ENCODE data around the gene PCCA.
A peak's percentile ranks its signal among the peaks of the same experiment; 100 is the strongest.

PCCA gene

DNA sequence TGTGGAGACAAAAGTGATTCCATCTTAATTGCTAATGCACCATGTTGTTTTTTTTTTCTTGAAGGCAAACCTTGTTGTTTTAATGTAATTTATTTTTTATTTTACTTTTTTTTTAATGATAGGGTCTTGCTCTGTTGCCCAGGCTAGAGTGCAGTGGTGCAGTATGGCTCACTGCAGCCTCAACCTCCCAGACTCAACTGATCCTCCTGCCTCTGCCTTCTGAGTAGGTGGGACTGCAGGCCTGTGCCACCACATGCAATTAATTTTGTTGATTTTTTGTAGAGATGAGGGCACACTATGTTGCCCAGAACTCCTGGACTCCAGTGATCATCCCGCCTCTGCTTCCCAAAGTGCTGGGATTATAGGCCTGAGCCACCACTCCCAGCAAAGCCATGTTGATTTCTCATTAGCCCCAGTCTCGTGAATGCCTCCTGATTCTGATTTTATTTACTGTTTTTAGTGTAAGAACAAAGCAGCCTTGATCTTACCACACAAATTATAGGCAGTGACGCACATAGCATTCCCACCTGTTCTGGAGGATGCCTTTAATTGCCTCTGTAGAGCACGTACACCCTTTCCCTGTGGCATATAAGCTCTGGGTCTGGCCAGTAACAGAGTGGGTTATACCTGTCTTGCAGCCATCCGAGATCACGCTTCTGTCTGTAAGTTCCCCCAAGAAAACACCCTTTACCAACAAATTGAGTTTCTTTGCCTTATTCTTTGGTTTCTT, 349.3 kb downstream of the PCCA start:
- no peak overlapping the region for H4K8ac ChIP-seq (ENCODE audit: low read length)
- no peak overlapping the region for H2AFZ ChIP-seq (ENCODE audit: low read depth, low read length)
- no peak overlapping the region for H3K14ac ChIP-seq (ENCODE audit: low read length in 2 of 2)
- H2BK120ac ChIP-seq (ENCODE audit: low read depth, low read length) = no peak overlapping the region
- H3K9me3 ChIP-seq (ENCODE audit: control insufficient read depth, low read length) = no peaks in the 10 kb centered on the region
- no peak overlapping the region for H3K23ac ChIP-seq (ENCODE audit: low read length in 2 of 2)
- H2BK12ac ChIP-seq (ENCODE audit: low read length in 2 of 2) = no peak overlapping the region
- no peak overlapping the region for H3K4me2 ChIP-seq (ENCODE audit: low read length, poor library complexity, severe bottlenecking)
- DNase-seq = no peak
- no peak overlapping the region for H3K4ac ChIP-seq (ENCODE audit: low read depth in 1 of 2, low read length in 2 of 2)
- H3K27ac ChIP-seq (ENCODE audit: low read length, poor library complexity, severe bottlenecking) = peak overlapping the region; percentile 83
- H3K4me3 ChIP-seq (ENCODE audit: insufficient read depth in 1 of 2, low read depth in 1 of 2, low read length in 2 of 2) = no peak overlapping the region
- H2BK15ac ChIP-seq (ENCODE audit: low read depth, poor library complexity, severe bottlenecking) = no peak overlapping the region
- WGBS = 98% methylated on average over 6 of the region's 6 CpGs
- H4K91ac ChIP-seq (ENCODE audit: low read length) = no peak overlapping the region
- H3K4me1 ChIP-seq (ENCODE audit: control insufficient read depth, insufficient read depth, low read depth, low read length) = peaks cover 15% of the 10 kb centered on the region
- H3K79me1 ChIP-seq (replicated peaks; ENCODE audit: low read length, poor library complexity, severe bottlenecking) = peaks cover 13% of the 10 kb centered on the region
- H3K9ac ChIP-seq (ENCODE audit: low read length) = no peak overlapping the region
- no peaks in the 10 kb centered on the region for H3K27me3 ChIP-seq (ENCODE audit: control insufficient read depth in 1 of 2, insufficient read depth in 1 of 2, low read length in 2 of 2)
- no peak overlapping the region for H3K18ac ChIP-seq (ENCODE audit: low read depth in 1 of 2, low read length in 2 of 2)
- peaks cover 4 to 21% of the 10 kb centered on the region in 2 experiments for H3K36me3 ChIP-seq (ENCODE audit: control insufficient read depth in 1 of 2, insufficient read depth in 2 of 2, low read depth in 1 of 2, low read length in 2 of 2)
- H2AK5ac ChIP-seq (ENCODE audit: low read length, severe bottlenecking) = peak overlapping the region; percentile 43
- no peak overlapping the region for H2BK5ac ChIP-seq (ENCODE audit: low read depth, low read length, poor library complexity, severe bottlenecking)

DNA sequence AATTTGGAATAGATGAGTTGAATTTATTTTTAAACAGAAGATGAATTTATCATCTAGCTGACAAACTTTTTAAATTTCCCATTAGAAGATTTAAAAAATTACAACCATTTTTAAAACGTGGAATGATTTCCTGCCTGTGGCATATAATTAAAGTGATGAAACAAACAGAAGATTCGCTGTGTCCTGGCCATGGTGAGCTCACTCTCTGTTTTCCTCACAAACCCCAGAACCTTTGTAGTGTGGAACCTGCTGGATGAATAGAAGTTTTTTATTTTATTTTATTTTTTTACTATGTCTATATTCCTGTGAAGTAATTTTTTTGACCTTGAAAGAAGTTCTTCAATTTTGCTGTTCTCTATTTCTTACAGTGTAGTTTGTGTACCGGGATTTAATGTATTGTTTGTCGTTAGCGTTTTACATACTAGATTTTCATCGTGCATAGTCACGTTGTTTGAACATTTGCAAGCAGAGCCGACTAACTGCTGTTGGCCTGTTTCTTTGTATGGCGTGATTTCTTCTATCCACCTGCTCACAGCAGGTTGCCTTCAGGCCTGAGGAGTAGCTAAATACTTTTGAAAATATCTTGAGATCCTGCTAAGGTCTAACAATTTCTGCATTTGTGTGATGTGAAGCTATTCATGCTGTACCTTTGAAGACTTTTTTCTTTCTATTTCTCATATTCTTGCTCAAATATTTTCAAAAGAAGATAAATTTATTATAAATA, 350.5 kb downstream of the PCCA start:
- no peaks in the 10 kb centered on the region for H3K9me3 ChIP-seq (ENCODE audit: control insufficient read depth, low read length)
- H3K14ac ChIP-seq (ENCODE audit: low read length in 2 of 2) = no peak overlapping the region
- peaks cover 13% of the 10 kb centered on the region for H3K79me1 ChIP-seq (replicated peaks; ENCODE audit: low read length, poor library complexity, severe bottlenecking)
- no peak overlapping the region for H2BK5ac ChIP-seq (ENCODE audit: low read depth, low read length, poor library complexity, severe bottlenecking)
- no peak overlapping the region for H3K23ac ChIP-seq (ENCODE audit: low read length in 2 of 2)
- no peak overlapping the region for H4K91ac ChIP-seq (ENCODE audit: low read length)
- peaks cover 13% of the 10 kb centered on the region for H3K4me1 ChIP-seq (ENCODE audit: control insufficient read depth, insufficient read depth, low read depth, low read length)
- no peak overlapping the region for H3K18ac ChIP-seq (ENCODE audit: low read depth in 1 of 2, low read length in 2 of 2)
- DNase-seq = no peak
- H4K8ac ChIP-seq (ENCODE audit: low read length) = no peak overlapping the region
- H3K36me3 ChIP-seq (ENCODE audit: control insufficient read depth in 1 of 2, insufficient read depth in 2 of 2, low read depth in 1 of 2, low read length in 2 of 2) = peaks cover 4 to 18% of the 10 kb centered on the region in 2 experiments
- H3K4me2 ChIP-seq (ENCODE audit: low read length, poor library complexity, severe bottlenecking) = no peak overlapping the region
- no peak overlapping the region for H3K4ac ChIP-seq (ENCODE audit: low read depth in 1 of 2, low read length in 2 of 2)
- H2AFZ ChIP-seq (ENCODE audit: low read depth, low read length) = no peak overlapping the region
- no peak overlapping the region for H2AK5ac ChIP-seq (ENCODE audit: low read length, severe bottlenecking)
- no peak overlapping the region for H2BK15ac ChIP-seq (ENCODE audit: low read depth, poor library complexity, severe bottlenecking)
- no peak overlapping the region for H2BK12ac ChIP-seq (ENCODE audit: low read length in 2 of 2)
- 62% methylated on average over 9 of the region's 9 CpGs for WGBS
- H3K27me3 ChIP-seq (ENCODE audit: control insufficient read depth in 1 of 2, insufficient read depth in 1 of 2, low read length in 2 of 2) = no peaks in the 10 kb centered on the region
- H3K4me3 ChIP-seq (ENCODE audit: insufficient read depth in 1 of 2, low read depth in 1 of 2, low read length in 2 of 2) = no peak overlapping the region
- no peak overlapping the region for H3K9ac ChIP-seq (ENCODE audit: low read length)
- H3K27ac ChIP-seq (ENCODE audit: low read length, poor library complexity, severe bottlenecking) = peak overlapping the region; percentile 93
- H2BK120ac ChIP-seq (ENCODE audit: low read depth, low read length) = no peak overlapping the region

DNA sequence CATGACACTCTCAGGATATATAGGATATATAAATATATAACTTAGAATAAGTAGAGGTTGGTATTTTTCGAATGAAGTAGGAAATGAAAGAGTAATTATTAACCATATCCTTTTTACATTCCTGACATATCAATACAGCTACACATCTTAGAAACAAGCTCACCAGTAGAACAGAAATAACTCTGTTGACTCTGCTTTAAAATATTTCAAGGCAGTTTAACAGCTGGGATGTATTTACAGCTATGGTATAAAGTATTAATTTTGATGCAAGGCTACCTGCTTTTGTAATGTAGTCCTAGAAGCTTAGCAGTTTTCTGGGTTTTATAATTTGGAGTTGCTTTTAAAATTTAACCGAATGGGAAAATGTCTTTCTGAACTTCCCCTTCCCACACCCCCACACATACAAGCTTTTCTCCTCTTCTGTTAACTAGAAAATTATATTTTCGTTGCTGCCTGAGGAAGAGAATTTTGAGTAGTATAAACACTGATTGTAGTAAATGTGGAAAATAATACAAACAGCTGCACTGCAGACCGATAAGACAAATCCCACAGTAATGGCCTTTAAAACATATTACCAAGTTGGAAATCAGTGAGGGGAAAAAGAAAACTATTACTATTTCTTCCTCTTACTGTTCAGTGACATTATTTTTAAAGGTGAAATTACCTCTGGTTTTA, 352.0 kb downstream of the PCCA start:
- no CpG with 5 or more reads among the region's 4 CpGs for WGBS

More for the DNA sequence above, 352.0 kb downstream of the PCCA start:
- no peak overlapping the region for H2BK5ac ChIP-seq (ENCODE audit: low read depth, low read length, poor library complexity, severe bottlenecking)
- peaks cover 14% of the 10 kb centered on the region for H3K79me1 ChIP-seq (replicated peaks; ENCODE audit: low read length, poor library complexity, severe bottlenecking)
- no peaks in the 10 kb centered on the region for H3K9me3 ChIP-seq (ENCODE audit: control insufficient read depth, low read length)
- no peak overlapping the region for H4K8ac ChIP-seq (ENCODE audit: low read length)
- H3K4ac ChIP-seq (ENCODE audit: low read depth in 1 of 2, low read length in 2 of 2) = no peak overlapping the region
- H2BK12ac ChIP-seq (ENCODE audit: low read length in 2 of 2) = no peak overlapping the region
- no peak overlapping the region for H3K23ac ChIP-seq (ENCODE audit: low read length in 2 of 2)
- no peak overlapping the region for H2BK120ac ChIP-seq (ENCODE audit: low read depth, low read length)
- no peak overlapping the region for H3K4me3 ChIP-seq (ENCODE audit: insufficient read depth in 1 of 2, low read depth in 1 of 2, low read length in 2 of 2)
- no peak overlapping the region for H4K91ac ChIP-seq (ENCODE audit: low read length)
- peak overlapping the region; percentile 94 for H3K27ac ChIP-seq (ENCODE audit: low read length, poor library complexity, severe bottlenecking)
- H2AK5ac ChIP-seq (ENCODE audit: low read length, severe bottlenecking) = no peak overlapping the region
- no peak overlapping the region for H2AFZ ChIP-seq (ENCODE audit: low read depth, low read length)
- peaks cover 0 to 8% of the 10 kb centered on the region in 2 experiments for H3K36me3 ChIP-seq (ENCODE audit: control insufficient read depth in 1 of 2, insufficient read depth in 2 of 2, low read depth in 1 of 2, low read length in 2 of 2)
- no peak overlapping the region for H3K18ac ChIP-seq (ENCODE audit: low read depth in 1 of 2, low read length in 2 of 2)
- no peak overlapping the region for H2BK15ac ChIP-seq (ENCODE audit: low read depth, poor library complexity, severe bottlenecking)
- no peak overlapping the region for H3K14ac ChIP-seq (ENCODE audit: low read length in 2 of 2)
- H3K27me3 ChIP-seq (ENCODE audit: control insufficient read depth in 1 of 2, insufficient read depth in 1 of 2, low read length in 2 of 2) = no peaks in the 10 kb centered on the region
- peak; percentile 41 for DNase-seq
- H3K9ac ChIP-seq (ENCODE audit: low read length) = peak overlapping the region; percentile 66
- no peak overlapping the region for H3K4me2 ChIP-seq (ENCODE audit: low read length, poor library complexity, severe bottlenecking)
- peaks cover 10% of the 10 kb centered on the region for H3K4me1 ChIP-seq (ENCODE audit: control insufficient read depth, insufficient read depth, low read depth, low read length)

Measured in mesenchymal stem cell (in vitro differentiated cells and primary cell).